GM11168 (cell line): ENCODE measurements around the gene ALKBH4.

Experiments used
- in situ Hi-C: fragments of 300-500 bp; cut with MboI; formaldehyde crosslinking; loops from one replicate; pipeline ENCODE4 v1.12.0; 2022; ENCODE audit warnings: low sequenced_read_pairs; ENCODE audit not compliant: unreplicated experiment

The ALKBH4 gene

GRCh38 chr7:102432442-102433218, 32.0 kb downstream of the ALKBH4 start:
- in situ Hi-C loops = no loop called here

GRCh38 chr7:102431617-102432298, 32.9 kb downstream of the ALKBH4 start:
- in situ Hi-C loops = no loop called here

GRCh38 chr7:102429141-102429899, 35.3 kb downstream of the ALKBH4 start:
- in situ Hi-C loops = no loop called here

GRCh38 chr7:102427019-102427405, 37.7 kb downstream of the ALKBH4 start:
- in situ Hi-C loops = no loop called here

- in situ Hi-C loops = no loop called here
Observed at GRCh38 chr7:102426268-102427018, 38.2 kb downstream of the ALKBH4 start.

GRCh38 chr7:102425639-102426267, 38.9 kb downstream of the ALKBH4 start:
- in situ Hi-C loops = no loop called here

GRCh38 chr7:102424787-102425218, 39.9 kb downstream of the ALKBH4 start:
- in situ Hi-C loops = no loop called here

- in situ Hi-C loops = no loop called here
Observed at GRCh38 chr7:102424129-102424551, 40.5 kb downstream of the ALKBH4 start.

GRCh38 chr7:102421706-102422240, 42.9 kb downstream of the ALKBH4 start:
- in situ Hi-C loops = no loop called here

- in situ Hi-C loops = no loop called here
Observed at GRCh38 chr7:102418592-102418991, 46.1 kb downstream of the ALKBH4 start.

- in situ Hi-C loops = no loop called here
Observed at GRCh38 chr7:102417105-102417504, 47.6 kb downstream of the ALKBH4 start.

GRCh38 chr7:102416406-102416805, 48.3 kb downstream of the ALKBH4 start:
- in situ Hi-C loops = no loop called here

GRCh38 chr7:102415685-102416225, 48.9 kb downstream of the ALKBH4 start:
- in situ Hi-C loops = no loop called here

GRCh38 chr7:102413611-102414010, 51.1 kb downstream of the ALKBH4 start:
- in situ Hi-C loops = no loop called here

- in situ Hi-C loops = no loop called here
Observed at GRCh38 chr7:102413091-102413490, 51.6 kb downstream of the ALKBH4 start.

- in situ Hi-C loops = no loop called here
Observed at GRCh38 chr7:102412548-102412947, 52.1 kb downstream of the ALKBH4 start.

- in situ Hi-C loops = no loop called here
Observed at GRCh38 chr7:102410918-102411317, 53.7 kb downstream of the ALKBH4 start.

- in situ Hi-C loops = no loop called here
Observed at GRCh38 chr7:102410123-102410522, 54.5 kb downstream of the ALKBH4 start.

- in situ Hi-C loops = loop anchor here (5.0 kb wide), 1 partner anchor 53 kb away; the partner anchor contains the start of genes ALKBH4 and LRWD1
Observed at GRCh38 chr7:102409340-102409739, 55.3 kb downstream of the ALKBH4 start.
